ENCODE measurements around the gene HBA2.
"Not testable (repeated sequence)": the region's sequence is repeated elsewhere in the genome, so short reads cannot be mapped to it uniquely, and the experiment has no call there.

HBA2 gene

GRCh38 chr16:172374-172941 is at the start of gene HBA2:
HBA2 (plus strand) TSS chr16:172876; CDS start chr16:172913, 37 bp downstream.
- DNase-seq (ENCODE audit: low read depth), result not testable (repeated sequence)

GRCh38 chr16:123558-124350 is 48.9 kb upstream of the HBA2 start:
- DNase-seq (ENCODE audit: low read depth), result not testable (repeated sequence)

- no peak for DNase-seq (ENCODE audit: low read depth)
Measured at GRCh38 chr16:125011-125410, 47.7 kb upstream of the HBA2 start.

- no peak for DNase-seq (ENCODE audit: low read depth)
Measured at GRCh38 chr16:129075-129474, 43.6 kb upstream of the HBA2 start.

GRCh38 chr16:130533-131173 is 42.0 kb upstream of the HBA2 start:
- DNase-seq (ENCODE audit: low read depth), result no peak

- no peak for DNase-seq (ENCODE audit: low read depth)
Measured at GRCh38 chr16:132120-132519, 40.6 kb upstream of the HBA2 start.

- DNase-seq (ENCODE audit: low read depth), result no peak
Measured at GRCh38 chr16:133716-134115, 39.0 kb upstream of the HBA2 start.

- no peak for DNase-seq (ENCODE audit: low read depth)
Measured at GRCh38 chr16:138049-138417, 34.6 kb upstream of the HBA2 start.

GRCh38 chr16:140175-140857 is 32.4 kb upstream of the HBA2 start:
- no peak for DNase-seq (ENCODE audit: low read depth)

- DNase-seq (ENCODE audit: low read depth), result no peak
Measured at GRCh38 chr16:142405-142967, 30.2 kb upstream of the HBA2 start.

- no peak for DNase-seq (ENCODE audit: low read depth)
Measured at GRCh38 chr16:143047-143446, 29.6 kb upstream of the HBA2 start.

- DNase-seq (ENCODE audit: low read depth), result no peak
Measured at GRCh38 chr16:143456-143855, 29.2 kb upstream of the HBA2 start.

- DNase-seq (ENCODE audit: low read depth), result no peak
Measured at GRCh38 chr16:144797-145252, 27.9 kb upstream of the HBA2 start.

- no peak for DNase-seq (ENCODE audit: low read depth)
Measured at GRCh38 chr16:146646-147045, 26.0 kb upstream of the HBA2 start.

- no peak for DNase-seq (ENCODE audit: low read depth)
Measured at GRCh38 chr16:149024-149660, 23.5 kb upstream of the HBA2 start.

- no peak for DNase-seq (ENCODE audit: low read depth)
Measured at GRCh38 chr16:152141-153128, 20.2 kb upstream of the HBA2 start, which contains the start of gene HBZ. HBZ (plus strand) TSS chr16:152644; CDS start chr16:152910, 266 bp downstream.

GRCh38 chr16:153129-153521 is 19.6 kb upstream of the HBA2 start:
- DNase-seq (ENCODE audit: low read depth), result not testable (repeated sequence)

- DNase-seq (ENCODE audit: low read depth), result not testable (repeated sequence)
Measured at GRCh38 chr16:153550-154216, 19.0 kb upstream of the HBA2 start.

- no peak for DNase-seq (ENCODE audit: low read depth)
Measured at GRCh38 chr16:154217-155030, 18.3 kb upstream of the HBA2 start.
